ENCODE data around the gene SLC41A3.

- TF ChIP-seq ZNF274 (IDR thresholded peaks at IDR 0.05; ENCODE audit: insufficient read depth, insufficient read length) (no peak), MAX (IDR thresholded peaks at IDR 0.05; ENCODE audit: low read depth, low read length) (no peak), MXI1 (IDR thresholded peaks at IDR 0.05; ENCODE audit: low read depth, low read length) (no peak)
Measured at GRCh38 chr3:126004692-126005091, 79.2 kb downstream of the SLC41A3 start.
